IMR-90 (cell line): Measurements from ENCODE around the gene UPK2. TPM values are rescaled to one million over a fixed set of nuclear protein-coding genes. Genes with fewer than 3 reads are reported as not detected.

Experiments
- microRNA-seq, 2 experiments: library from miRNA; stranded (forward) in 1 of 2; unstranded in 1 of 2; fragments of 10-50 nt in 1 of 2; fragments of <30 nt in 1 of 2; gene quantifications in 1 of 2; microRNA quantifications in 1 of 2; one replicate each; pipeline versions ENCODE3 to v1.1.0; 2013 to 2020; ENCODE audit not compliant: insufficient read depth in 1 of 2, insufficient read length in 1 of 2, unreplicated experiment in 1 of 2
- polyA plus RNA-seq, 3 experiments: library from polyadenylated mRNA; depleted of rRNA; stranded (reverse); fragments of >200 nt; gene quantifications; 2 replicates each; pipeline ENCODE4 v1.2.3, GENCODE V29; 2012; ENCODE audit warnings: low replicate concordance in 1 of 3
- small RNA-seq, 5 experiments: library from RNA; depleted of rRNA; stranded (forward); fragments of <200 nt; gene quantifications; one replicate each; pipeline ENCODE3, GENCODE V24; 2012
- total RNA-seq: library from RNA; depleted of rRNA; stranded (reverse); fragments of >200 nt; gene quantifications from 2 replicates; pipeline ENCODE4 v1.2.3, GENCODE V29; 2012; rRNA removed

Gene UPK2
- total and polyA plus RNA-seq, 2 of the 4 experiments (the other 2 are of a cell fraction) = 0.26 TPM; not detected in 1

Small RNAs within 50 kb of the gene (microRNA-seq; reads per million reads assigned to microRNA genes)
- gene AP003392.2 (ENCODE audit: insufficient read depth, insufficient read length) (not detected), gene MIR4492 (ENCODE audit: insufficient read depth in 1 of 2, insufficient read length in 1 of 2, unreplicated experiment in 1 of 2) (0 reads per million in 2 experiments), gene RF00017 (ENCODE audit: insufficient read depth, insufficient read length) (not detected), gene RF00019 (ENCODE audit: insufficient read depth, insufficient read length) (not detected), gene RN7SL688P (ENCODE audit: insufficient read depth, insufficient read length) (not detected)

Small RNAs within 50 kb of the gene (small RNA-seq; reads per million reads assigned to genes)
- gene AP003392.2 (0 reads per million in 5 experiments), gene MIR4492 (0 reads per million in 5 experiments), gene RF00017 (0 reads per million in 5 experiments), gene RF00019 (0 reads per million in 5 experiments), gene RN7SL688P (0 reads per million in 5 experiments)

Other genes starting within 250 kb of the UPK2 start
- gene DDX6, start 165.1 kb upstream of the UPK2 start, total RNA-seq = 197 and 225 TPM in 2 replicates
- 14.7 and 19.2 TPM in 2 replicates for gene DDX6, start 165.1 kb upstream of the UPK2 start, polyA plus RNA-seq (2012; rRNA removed)
- gene CXCR5, start 72.4 kb upstream of the UPK2 start, total RNA-seq = not detected in 2 replicates
- not detected in 2 replicates for gene CXCR5, start 72.4 kb upstream of the UPK2 start, polyA plus RNA-seq (2012; rRNA removed)
- 1.7 and 2.3 TPM in 2 replicates for gene BCL9L, start 30.4 kb upstream of the UPK2 start, total RNA-seq
- 17.0 and 21.5 TPM in 2 replicates for gene BCL9L, start 30.4 kb upstream of the UPK2 start, polyA plus RNA-seq (2012; rRNA removed)
- not detected in 2 replicates for gene FOXR1, start 15.5 kb downstream of the UPK2 start, total RNA-seq
- not detected in 2 replicates for gene FOXR1, start 15.5 kb downstream of the UPK2 start, polyA plus RNA-seq (2012; rRNA removed)
- gene CENATAC, start 41.8 kb downstream of the UPK2 start, total RNA-seq = 13.1 and 15.3 TPM in 2 replicates
- 15.0 and 16.7 TPM in 2 replicates for gene CENATAC, start 41.8 kb downstream of the UPK2 start, polyA plus RNA-seq (2012; rRNA removed)
- gene RPS25, start 62.0 kb downstream of the UPK2 start, total RNA-seq = 727 and 842 TPM in 2 replicates
- gene RPS25, start 62.0 kb downstream of the UPK2 start, polyA plus RNA-seq (2012; rRNA removed) = 905 and 1,237 TPM in 2 replicates
- gene TRAPPC4, start 62.5 kb downstream of the UPK2 start, total RNA-seq = 102 and 151 TPM in 2 replicates
- gene TRAPPC4, start 62.5 kb downstream of the UPK2 start, polyA plus RNA-seq (2012; rRNA removed) = 162 and 253 TPM in 2 replicates
- gene SLC37A4, start 74.6 kb downstream of the UPK2 start, total RNA-seq = 7.5 and 8.3 TPM in 2 replicates
- gene SLC37A4, start 74.6 kb downstream of the UPK2 start, polyA plus RNA-seq (2012; rRNA removed) = 14.3 and 15.1 TPM in 2 replicates
- 152 and 181 TPM in 2 replicates for gene HYOU1, start 100.9 kb downstream of the UPK2 start, total RNA-seq
- 117 and 120 TPM in 2 replicates for gene HYOU1, start 100.9 kb downstream of the UPK2 start, polyA plus RNA-seq (2012; rRNA removed)
- gene VPS11, start 111.5 kb downstream of the UPK2 start, total RNA-seq = 22.2 and 30.5 TPM in 2 replicates
- 19.7 and 20.7 TPM in 2 replicates for gene VPS11, start 111.5 kb downstream of the UPK2 start, polyA plus RNA-seq (2012; rRNA removed)
- 13.9 and 17.9 TPM in 2 replicates for gene HMBS, start 128.6 kb downstream of the UPK2 start, total RNA-seq
- 55.3 and 59.5 TPM in 2 replicates for gene HMBS, start 128.6 kb downstream of the UPK2 start, polyA plus RNA-seq (2012; rRNA removed)
- gene DPAGT1, start 145.6 kb downstream of the UPK2 start, total RNA-seq = 13.6 and 15.2 TPM in 2 replicates
- gene DPAGT1, start 145.6 kb downstream of the UPK2 start, polyA plus RNA-seq (2012; rRNA removed) = 51.2 and 53.4 TPM in 2 replicates
- 2.2 TPM in 2 replicates for gene C2CD2L, start 151.0 kb downstream of the UPK2 start, total RNA-seq
- 8.7 and 9.5 TPM in 2 replicates for gene C2CD2L, start 151.0 kb downstream of the UPK2 start, polyA plus RNA-seq (2012; rRNA removed)
- gene HINFP, start 165.3 kb downstream of the UPK2 start, total RNA-seq = 8.1 and 9.1 TPM in 2 replicates
- gene HINFP, start 165.3 kb downstream of the UPK2 start, polyA plus RNA-seq (2012; rRNA removed) = 12.8 and 15.3 TPM in 2 replicates
- gene ABCG4, start 192.8 kb downstream of the UPK2 start, total RNA-seq = under 0.01 TPM in 2 replicates
- 0.20 and 0.26 TPM in 2 replicates for gene ABCG4, start 192.8 kb downstream of the UPK2 start, polyA plus RNA-seq (2012; rRNA removed)
- 3.0 and 3.3 TPM in 2 replicates for gene NLRX1, start 212.4 kb downstream of the UPK2 start, total RNA-seq
- gene NLRX1, start 212.4 kb downstream of the UPK2 start, polyA plus RNA-seq (2012; rRNA removed) = 4.9 and 5.5 TPM in 2 replicates
- not detected in 2 replicates for gene NHERF4, start 229.2 kb downstream of the UPK2 start, total RNA-seq
- gene NHERF4, start 229.2 kb downstream of the UPK2 start, polyA plus RNA-seq (2012; rRNA removed) = not detected in 2 replicates